Endometrial microvascular endothelial cells (primary cell): Measurements from ENCODE around the gene PCDH10. TPM values are rescaled to one million over a fixed set of nuclear protein-coding genes. Genes with fewer than 3 reads are reported as not detected.
"Not testable (repeated sequence)": the region's sequence is repeated elsewhere in the genome, so short reads cannot be mapped to it uniquely, and the experiment has no call there.

Experiments
- in situ Hi-C: cut with HindIII; loops from 2 replicates; pipeline ENCODE4 v1.10.0; 2017; ENCODE audit warnings: low sequenced_read_pairs, low pct_unique_long_range_greater_than_20kb; ENCODE audit errors: inconsistent ontology term
- total RNA-seq: library from RNA; depleted of rRNA; stranded (reverse); fragments of >200 nt; gene quantifications from one replicate; pipeline ENCODE4 v1.2.3, GENCODE V29; 2015; ENCODE audit errors: inconsistent ontology term

PCDH10 gene
- total RNA-seq, 1 donor from 2014 or later = 0.28 TPM

GRCh38 chr4:133188433-133189146, 39.5 kb downstream of the PCDH10 start:
- in situ Hi-C loops = no loop called here

- in situ Hi-C loops = no loop called here
Observed at GRCh38 chr4:133189147-133189517, 40.0 kb downstream of the PCDH10 start.

- in situ Hi-C loops = no loop called here
Observed at GRCh38 chr4:133190098-133190497, 41.0 kb downstream of the PCDH10 start.

DNA sequence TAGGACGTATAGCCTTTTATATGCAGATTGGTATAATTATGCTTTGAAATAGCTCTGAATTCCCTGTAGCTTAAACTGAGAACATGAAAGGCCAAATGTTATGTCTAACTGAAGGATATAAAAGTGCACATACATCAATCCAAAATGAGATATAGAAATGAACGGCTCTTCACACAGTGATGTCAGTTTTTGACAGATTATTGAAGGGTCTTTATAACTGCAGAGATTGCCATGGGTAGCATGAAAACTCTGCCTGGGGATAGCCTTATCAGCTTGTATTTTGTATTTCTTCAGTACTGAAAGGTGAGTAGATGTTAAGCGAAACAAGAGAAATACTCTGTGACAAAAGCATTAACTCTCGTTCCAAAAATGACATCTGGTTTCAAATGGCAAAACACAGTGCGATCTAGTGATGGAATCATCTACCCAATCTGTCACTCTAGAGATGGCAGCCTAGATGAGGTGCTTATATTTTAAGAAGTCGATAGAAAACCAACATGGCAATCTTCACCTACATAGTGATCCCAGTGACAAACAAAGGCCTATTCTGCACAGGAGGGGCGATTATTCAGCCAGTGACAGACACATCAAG, 59.7 kb downstream of the PCDH10 start:
- in situ Hi-C loops = no loop called here

DNA sequence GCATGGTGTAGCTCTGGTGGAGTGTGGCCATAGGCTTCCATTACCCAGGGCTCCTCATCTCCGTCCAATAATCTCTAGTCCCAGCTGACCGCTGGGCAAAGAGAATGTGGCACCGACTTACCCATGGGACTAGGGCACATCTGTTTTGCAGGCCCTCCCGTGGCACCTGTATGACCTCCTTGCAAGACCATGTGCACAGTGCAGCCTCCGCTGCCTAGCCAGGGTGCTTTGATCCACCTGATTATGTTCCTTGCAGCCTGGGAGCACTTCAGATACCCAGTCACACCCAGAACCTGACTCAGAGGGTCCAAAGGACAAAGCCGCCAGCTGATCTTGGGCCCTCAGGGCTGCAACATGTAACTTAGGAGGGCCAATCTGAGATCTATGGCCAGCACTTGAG, 84.8 kb downstream of the PCDH10 start:
- in situ Hi-C loops = no loop called here

DNA sequence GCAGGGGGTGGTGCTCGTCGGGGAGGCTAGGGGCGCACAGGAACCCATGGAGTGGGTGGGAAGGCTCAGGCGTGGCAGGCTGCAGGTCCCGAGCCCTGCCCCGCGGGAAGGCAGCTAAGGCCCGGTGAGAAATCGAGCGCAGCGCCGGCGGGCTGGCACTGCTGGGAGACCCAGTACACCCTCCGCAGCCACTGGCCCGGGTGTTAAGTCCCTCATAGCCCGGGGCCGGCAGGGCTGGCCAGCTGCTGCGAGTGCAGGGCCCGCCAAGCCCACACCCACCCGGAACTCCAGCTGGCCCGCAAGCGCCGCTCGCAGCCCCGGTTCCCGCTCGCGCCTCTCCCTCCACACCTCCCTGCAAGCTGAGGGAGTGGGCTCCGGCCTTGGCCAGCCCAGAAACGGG, 91.4 kb downstream of the PCDH10 start:
- in situ Hi-C loops = not testable (repeated sequence)
